HEK293T (cell line): ENCODE results near the gene PPP2R5D.

Source experiments
- BHLHE40 ChIP-seq: fragments of 450-650 bp; IDR thresholded peaks from 2 replicates; pipeline ENCODE4 v1.6.1; 2016; ENCODE audit warnings: mild to moderate bottlenecking, moderate library complexity, borderline replicate concordance
- CTBP1 ChIP-seq: fragments of 450-650 bp; IDR thresholded peaks from 2 replicates; pipeline ENCODE4 v1.6.1; 2016; ENCODE audit warnings: borderline replicate concordance
- ELF4 ChIP-seq: fragments of 450-650 bp; IDR thresholded peaks from 2 replicates; pipeline ENCODE4 v1.6.1; 2017; ENCODE audit warnings: antibody characterized with exemption
- FOXK2 ChIP-seq: fragments of 450-650 bp; IDR thresholded peaks from 2 replicates; pipeline ENCODE4 v1.6.1; 2016; ENCODE audit warnings: mild to moderate bottlenecking
- FOXM1 ChIP-seq: fragments of 450-650 bp; IDR thresholded peaks from 2 replicates; pipeline ENCODE4 v1.6.1; 2017; ENCODE audit warnings: mild to moderate bottlenecking, borderline replicate concordance
- PKNOX1 ChIP-seq: fragments of 450-650 bp; IDR thresholded peaks from 2 replicates; pipeline ENCODE4 v1.6.1; 2016
- SP1 ChIP-seq: fragments of 450-650 bp; IDR thresholded peaks from 2 replicates; pipeline ENCODE4 v1.6.1; 2017
- SUZ12 ChIP-seq: fragments of 450-650 bp; IDR thresholded peaks from 2 replicates; pipeline ENCODE4 v1.6.1; 2016; ENCODE audit warnings: mild to moderate bottlenecking
- ZNF384 ChIP-seq: fragments of 450-650 bp; IDR thresholded peaks from 2 replicates; pipeline ENCODE4 v1.6.1; 2016

DNA sequence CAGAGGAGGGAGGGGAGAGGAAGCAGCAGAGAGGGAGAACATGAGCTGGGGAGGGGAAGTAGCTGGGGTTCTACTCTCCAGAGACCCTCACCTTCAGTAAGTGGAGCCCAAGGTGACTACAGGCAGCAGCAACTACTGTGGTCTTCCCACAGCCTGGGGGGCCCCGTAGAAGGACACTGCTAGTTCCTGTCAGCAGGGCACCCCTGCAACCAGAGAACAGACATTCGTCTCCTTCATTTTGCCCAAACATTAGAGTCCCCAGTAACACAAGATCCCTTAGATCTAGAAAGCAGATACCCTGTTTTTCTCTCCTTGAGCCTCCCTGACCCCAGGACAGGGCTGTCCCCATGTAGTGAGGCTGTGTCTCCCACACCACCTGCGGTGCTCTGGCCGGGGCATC lies 15.6 kb upstream of the PPP2R5D start:
- no peak for TF ChIP-seq SUZ12
- no peak for TF ChIP-seq FOXK2
- no peak for TF ChIP-seq CTBP1
- TF ChIP-seq SP1: no peak
- TF ChIP-seq BHLHE40: no peak
- TF ChIP-seq ELF4: no peak
- no peak for TF ChIP-seq PKNOX1
- no peak for TF ChIP-seq FOXM1
- no peak for TF ChIP-seq ZNF384
